HG02840 (cell line): ENCODE results near the gene GNPAT.

ENCODE experiments used
- ATAC-seq: cut with Tn5 transposase; IDR thresholded peaks from one replicate; pipeline ENCODE4 v1.9.1; 2021; ENCODE audit warnings: mild to moderate bottlenecking, moderate library complexity, moderate number of reproducible peaks; ENCODE audit not compliant: unreplicated experiment, low FRiP score

GNPAT gene

GRCh38 chr1:231312432-231312788, 71.4 kb downstream of the GNPAT start:
- no peak for ATAC-seq

GRCh38 chr1:231313661-231314060, 72.6 kb downstream of the GNPAT start:
- ATAC-seq = no peak

DNA sequence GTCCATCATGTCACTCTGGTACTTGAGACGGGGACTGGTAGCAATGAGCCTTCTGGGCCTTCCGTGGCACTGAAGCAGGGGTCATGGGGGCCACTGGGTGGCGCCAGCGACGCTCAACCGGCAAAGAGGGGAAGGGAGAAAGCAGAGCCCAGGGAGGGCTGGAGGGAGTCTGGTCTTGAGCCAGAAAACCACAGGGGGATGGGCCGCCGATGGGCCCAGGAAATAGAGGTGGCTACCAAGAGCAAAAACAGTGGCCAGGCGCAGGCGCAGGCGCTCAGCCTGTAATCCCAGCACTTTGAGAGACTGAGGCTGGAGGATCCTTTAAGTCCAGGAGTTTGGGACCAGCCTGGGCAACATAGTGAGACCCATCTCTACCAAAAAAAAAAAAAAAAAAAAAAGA, 74.9 kb downstream of the GNPAT start:
- ATAC-seq = no peak

DNA sequence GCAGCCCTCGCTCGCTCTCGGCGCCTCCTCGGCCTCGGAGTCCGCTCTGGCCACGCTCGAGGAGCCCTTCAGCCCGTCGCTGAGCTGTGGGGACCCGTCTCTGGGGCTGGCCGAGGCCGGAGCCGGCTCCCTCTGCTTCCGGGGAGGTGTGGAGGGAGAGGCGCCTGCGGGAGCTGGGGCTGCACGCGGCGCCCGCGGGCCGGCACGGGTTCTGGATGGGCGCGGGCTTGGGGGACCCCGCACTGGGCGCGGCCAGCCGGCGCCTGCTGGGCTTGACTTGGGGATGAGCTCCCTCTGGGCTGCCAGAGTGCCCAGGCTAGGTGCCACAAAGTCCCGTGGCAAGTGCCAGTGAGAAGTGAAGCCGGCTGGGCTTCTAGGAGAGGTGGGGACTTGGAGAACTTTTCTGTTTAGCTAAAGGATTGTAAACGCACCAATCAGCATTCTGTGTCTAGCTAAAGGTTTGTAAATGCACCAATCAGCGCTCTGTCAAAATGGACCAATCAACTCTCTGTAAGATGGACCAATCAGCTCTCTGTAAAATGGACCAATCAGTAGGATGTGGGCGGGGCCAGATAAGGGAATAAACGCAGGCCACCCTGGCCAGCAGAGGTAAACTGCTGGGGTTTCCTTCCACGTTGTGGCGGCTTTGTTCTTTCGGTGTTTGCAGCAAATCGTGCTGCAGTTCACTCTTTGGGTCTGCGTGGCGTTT, 76.4 kb downstream of the GNPAT start:
- no peak for ATAC-seq

DNA sequence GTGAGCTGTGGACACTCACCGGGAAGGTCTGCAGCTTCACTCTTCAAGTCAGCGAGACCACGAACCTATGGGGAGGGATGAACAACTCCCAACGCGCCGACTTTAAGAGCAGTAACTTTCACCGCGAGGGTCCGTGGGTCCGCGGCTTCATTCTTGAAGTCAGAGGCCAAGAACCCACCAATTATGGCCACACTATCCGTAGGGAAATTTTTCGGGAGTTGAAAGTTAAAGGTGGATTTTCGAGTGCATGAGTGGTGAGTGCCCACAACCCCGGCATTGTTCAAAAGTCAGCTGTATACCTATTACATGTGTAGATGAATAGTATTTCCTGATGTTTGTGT, 77.0 kb downstream of the GNPAT start:
- no peak for ATAC-seq

DNA sequence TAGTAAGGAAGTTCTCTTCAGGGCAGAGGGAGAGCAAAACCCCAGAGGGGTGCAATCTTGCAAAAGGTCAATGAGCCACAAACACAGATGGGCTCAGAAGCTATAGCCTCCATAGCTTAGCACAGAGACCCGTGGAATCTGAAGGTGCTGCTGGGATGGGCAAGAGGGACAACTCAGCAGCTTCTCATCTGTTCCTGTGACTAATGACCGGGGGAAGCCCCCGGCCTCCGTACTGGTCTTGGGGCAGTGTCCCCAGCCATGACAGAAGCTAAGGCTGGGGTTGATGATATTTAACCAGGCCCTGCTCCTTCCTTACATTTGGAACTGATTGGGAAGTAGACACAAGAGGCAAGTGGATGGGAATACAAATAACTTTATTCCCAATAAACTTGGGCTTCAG, 77.6 kb downstream of the GNPAT start:
- no peak for ATAC-seq

DNA sequence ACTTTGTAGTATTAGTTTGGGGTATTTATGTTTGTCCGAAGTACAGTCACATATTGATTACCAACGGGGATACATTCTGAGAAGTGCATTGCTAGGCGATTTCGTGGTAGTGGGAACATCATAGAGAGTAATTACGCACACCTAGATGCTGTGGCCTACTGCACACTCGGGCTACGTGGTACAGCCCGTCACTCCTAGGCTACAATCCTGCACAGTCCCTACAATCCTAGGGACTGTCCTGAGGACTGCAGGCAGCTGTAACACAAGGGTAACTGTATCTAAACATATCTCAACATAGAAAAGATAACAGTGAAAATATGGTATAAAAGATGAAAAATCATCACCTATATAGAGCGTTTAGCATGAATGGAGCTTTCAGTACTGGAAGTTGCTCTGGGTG, 78.1 kb downstream of the GNPAT start:
- ATAC-seq = no peak

- ATAC-seq = no peak
These were observed 82.0 kb downstream of the GNPAT start for GRCh38 chr1:231322880-231323530.

- ATAC-seq = no peak
These were observed 83.6 kb downstream of the GNPAT start for GRCh38 chr1:231324660-231325059.

GRCh38 chr1:231326248-231326647, 85.2 kb downstream of the GNPAT start:
- no peak for ATAC-seq
